Measurements from ENCODE around the gene CCDC187.

The CCDC187 gene

GRCh38 chr9:136225748-136226679, 77.9 kb downstream of the CCDC187 start:
- peak; percentile 67 for DNase-seq (ENCODE audit: low read depth, low spot score)

- no peak for DNase-seq (ENCODE audit: low read depth, low spot score)
Observed at GRCh38 chr9:136225366-136225747, 78.5 kb downstream of the CCDC187 start.

GRCh38 chr9:136223871-136224640, 79.8 kb downstream of the CCDC187 start:
- no peak for DNase-seq (ENCODE audit: low read depth, low spot score)

GRCh38 chr9:136222906-136223285, 81.0 kb downstream of the CCDC187 start:
- no peak for DNase-seq (ENCODE audit: low read depth, low spot score)

- DNase-seq (ENCODE audit: low read depth, low spot score): no peak
Observed at GRCh38 chr9:136222166-136222905, 81.6 kb downstream of the CCDC187 start.

- DNase-seq (ENCODE audit: low read depth, low spot score): peak; percentile 57
Observed at GRCh38 chr9:136220017-136220729, 83.7 kb downstream of the CCDC187 start.

GRCh38 chr9:136219276-136219675, 84.6 kb downstream of the CCDC187 start:
- DNase-seq (ENCODE audit: low read depth, low spot score): peak; percentile 71

- no peak for DNase-seq (ENCODE audit: low read depth, low spot score)
Observed at GRCh38 chr9:136218673-136219072, 85.2 kb downstream of the CCDC187 start.

GRCh38 chr9:136218271-136218670, 85.6 kb downstream of the CCDC187 start:
- no peak for DNase-seq (ENCODE audit: low read depth, low spot score)

- DNase-seq (ENCODE audit: low read depth, low spot score): no peak
Observed at GRCh38 chr9:136216541-136217244, 87.2 kb downstream of the CCDC187 start.

- DNase-seq (ENCODE audit: low read depth, low spot score): no peak
Observed at GRCh38 chr9:136213733-136214132, 90.2 kb downstream of the CCDC187 start.

GRCh38 chr9:136212345-136212950, 91.4 kb downstream of the CCDC187 start:
- no peak for DNase-seq (ENCODE audit: low read depth, low spot score)

GRCh38 chr9:136211441-136212344, 92.2 kb downstream of the CCDC187 start:
- DNase-seq (ENCODE audit: low read depth, low spot score): no peak

- no peak for DNase-seq (ENCODE audit: low read depth, low spot score)
Observed at GRCh38 chr9:136211006-136211405, 92.9 kb downstream of the CCDC187 start.

GRCh38 chr9:136210276-136210675, 93.6 kb downstream of the CCDC187 start:
- DNase-seq (ENCODE audit: low read depth, low spot score): no peak

- no peak for DNase-seq (ENCODE audit: low read depth, low spot score)
Observed at GRCh38 chr9:136209786-136210185, 94.1 kb downstream of the CCDC187 start.

- DNase-seq (ENCODE audit: low read depth, low spot score): no peak
Observed at GRCh38 chr9:136209232-136209631, 94.7 kb downstream of the CCDC187 start.

GRCh38 chr9:136208675-136209074, 95.2 kb downstream of the CCDC187 start:
- DNase-seq (ENCODE audit: low read depth, low spot score): no peak

- DNase-seq (ENCODE audit: low read depth, low spot score): no peak
Observed at GRCh38 chr9:136207616-136208015, 96.3 kb downstream of the CCDC187 start.
